Astrocyte of the spinal cord (primary cell): ENCODE data around the gene ALDH7A1.

Experiments
- DNase-seq: peaks from one replicate; pipeline ENCODE4 v3.0.0; 2011; ENCODE audit warnings: low read depth, low spot score
- H3K4me3 ChIP-seq: 2 replicates; pipeline ENCODE4 v1.5.1; 2011; ENCODE audit warnings: low read depth, mild to moderate bottlenecking, low read length, moderate library complexity
- CTCF ChIP-seq: IDR thresholded peaks from 2 replicates; pipeline ENCODE4 v1.5.1; 2012; ENCODE audit warnings: low read depth, mild to moderate bottlenecking, low read length, inconsistent platforms
- in situ Hi-C: cut with HindIII; loops from 2 replicates; pipeline ENCODE4 v1.10.0; 2017; ENCODE audit warnings: low sequenced_read_pairs

ALDH7A1 gene

GRCh38 chr5:126513703-126514102, 81.3 kb downstream of the ALDH7A1 start:
- in situ Hi-C loops, result no loop called here
- no peak overlapping the region for H3K4me3 ChIP-seq
- no peak for TF ChIP-seq CTCF
- no peak for DNase-seq

GRCh38 chr5:126513302-126513701, 81.7 kb downstream of the ALDH7A1 start:
- no peak for DNase-seq
- in situ Hi-C loops, result no loop called here
- H3K4me3 ChIP-seq, result no peak overlapping the region
- no peak for TF ChIP-seq CTCF

- in situ Hi-C loops, result no loop called here
- no peak for TF ChIP-seq CTCF
- H3K4me3 ChIP-seq, result no peak overlapping the region
- no peak for DNase-seq
Measured at GRCh38 chr5:126512451-126512850, 82.6 kb downstream of the ALDH7A1 start.

- in situ Hi-C loops, result no loop called here
- TF ChIP-seq CTCF, result no peak
- DNase-seq, result no peak
- H3K4me3 ChIP-seq, result no peak overlapping the region
Measured at GRCh38 chr5:126511961-126512360, 83.1 kb downstream of the ALDH7A1 start.

GRCh38 chr5:126509339-126509738, 85.7 kb downstream of the ALDH7A1 start:
- no peak overlapping the region for H3K4me3 ChIP-seq
- no peak for TF ChIP-seq CTCF
- in situ Hi-C loops, result no loop called here
- no peak for DNase-seq

- in situ Hi-C loops, result no loop called here
- H3K4me3 ChIP-seq, result no peak overlapping the region
- DNase-seq, result peak; percentile 87
- TF ChIP-seq CTCF, result no peak
Measured at GRCh38 chr5:126508962-126509279, 86.1 kb downstream of the ALDH7A1 start.
